T-cell (primary cell): ENCODE data around the gene DNAJB11. TPM values are rescaled to one million over a fixed set of nuclear protein-coding genes. Genes with fewer than 3 reads are reported as not detected.
"Not testable (repeated sequence)": the region's sequence is repeated elsewhere in the genome, so short reads cannot be mapped to it uniquely, and the experiment has no call there.

ENCODE experiments used
- ATAC-seq, 4 experiments: fragments of 200-7000 bp in 3 of 4; fragments of 150-1000 bp in 1 of 4; cut with Tn5 transposase; replicated peaks in 1 of 4; 1 replicate in 3 of 4; 2 replicates in 1 of 4; pipeline ENCODE4 v1.10.0; 2021; ENCODE audit warnings: moderate library complexity in 3 of 4, mild to moderate bottlenecking in 2 of 4, moderate number of reproducible peaks in 1 of 4
- CTCF ChIA-PET, 2 donors: fragments of 300-600 bp; sonication (Branson Sonifier 250); formaldehyde crosslinking; loops; one replicate each; lab custom pipeline; 2022; ENCODE audit warnings: antibody characterized with exemption in 2 of 2; lab: Charles Lee
- POLR2A ChIA-PET, 2 donors: fragments of 300-600 bp; sonication (Branson Sonifier 250); formaldehyde crosslinking; loops; one replicate each; lab custom pipeline; 2022; ENCODE audit warnings: antibody characterized with exemption in 2 of 2; lab: Charles Lee
- DNase-seq, 35 experiments: peaks; one replicate each; pipeline versions ENCODE4 v3.0.0 to v3.0.0-alpha.2; 2013 to 2023
- H3K27ac ChIP-seq: one replicate; pipeline ENCODE4 v1.5.1; 2013; ENCODE audit warnings: low read length
- H3K27me3 ChIP-seq, 2 experiments: replicated peaks in 1 of 2; 1 replicate in 1 of 2; 2 replicates in 1 of 2; pipeline versions ENCODE4 v1.6.1 to v1.7.0; 2013; ENCODE audit warnings: low read length in 1 of 2, mixed read lengths in 1 of 2; ENCODE audit not compliant: control insufficient read depth in 2 of 2, insufficient read depth in 2 of 2; ENCODE audit errors: extremely low read depth in 1 of 2
- H3K36me3 ChIP-seq, 2 donors: 1 replicate in 1 of 2; 2 replicates in 1 of 2; pipeline versions ENCODE4 v1.6.1 to v1.7.0; 2013; ENCODE audit warnings: low read length in 1 of 2; ENCODE audit not compliant: control insufficient read depth in 2 of 2, insufficient read depth in 1 of 2; ENCODE audit errors: extremely low read depth in 1 of 2
- H3K4me1 ChIP-seq, 2 experiments: 1 replicate in 1 of 2; 2 replicates in 1 of 2; pipeline versions ENCODE4 v1.6.1 to v1.7.0; 2013; ENCODE audit warnings: low read length in 2 of 2, mixed read lengths in 1 of 2; ENCODE audit not compliant: insufficient read depth in 2 of 2, control insufficient read depth in 1 of 2; ENCODE audit errors: extremely low read depth in 1 of 2
- H3K4me3 ChIP-seq, 2 donors: 1 replicate in 1 of 2; 2 replicates in 1 of 2; pipeline versions ENCODE4 v1.5.1 to v1.7.0; 2013; ENCODE audit warnings: mild to moderate bottlenecking in 2 of 2, low read length in 1 of 2, moderate library complexity in 1 of 2; ENCODE audit not compliant: control insufficient read depth in 1 of 2; ENCODE audit errors: extremely low read depth in 1 of 2
- H3K9me3 ChIP-seq: 2 replicates; pipeline ENCODE4 v1.7.0; 2013
- H3K27ac Mint-ChIP-seq, 2 donors: one replicate each; pipeline ENCODE4 v1.8.0; 2020 to 2021; ENCODE audit warnings: mild to moderate bottlenecking in 2 of 2, mixed read lengths in 2 of 2
- H3K27me3 Mint-ChIP-seq, 2 donors: one replicate each; pipeline ENCODE4 v1.8.0; 2021 to 2022; ENCODE audit warnings: mixed read lengths in 2 of 2
- H3K36me3 Mint-ChIP-seq: one replicate; pipeline ENCODE4 v1.8.0; 2021; ENCODE audit warnings: mixed read lengths
- H3K4me1 Mint-ChIP-seq, 3 donors: one replicate each; pipeline ENCODE4 v1.8.0; 2020 to 2022; ENCODE audit warnings: mixed read lengths in 3 of 3, mild to moderate bottlenecking in 1 of 3
- H3K4me3 Mint-ChIP-seq, 3 donors: one replicate each; pipeline ENCODE4 v1.8.0; 2020 to 2022; ENCODE audit warnings: mild to moderate bottlenecking in 3 of 3, mixed read lengths in 3 of 3, moderate library complexity in 3 of 3
- H3K9me3 Mint-ChIP-seq, 3 donors: one replicate each; pipeline ENCODE4 v1.8.0; 2020 to 2022; ENCODE audit warnings: mixed read lengths in 3 of 3
- whole genome bisulfite sequencing: methylation state at CpG from one replicate; pipeline ENCODE4 v1.1.5; 2013; ENCODE audit warnings: missing lambda C conversion rate; ENCODE audit not compliant: insufficient coverage; 5-methylcytosine and 5-hydroxymethylcytosine counted together
- total RNA-seq, 35 experiments: library from RNA in 6 of 35; stranded (reverse) in 6 of 35; fragments of 120-200 nt in 1 of 35; gene quantifications; one replicate each; pipeline versions ENCODE4 v1.2.1 to v1.2.4 and lab custom pipeline; 2013 to 2026

Gene DNAJB11
- total RNA-seq, 5 donors from 2014 or later (not counting 1 experiment from before 2014, with no cell fraction given): 28.7 to 65.4 (median 31.7) TPM

- DNase-seq (no peak), ATAC-seq (no peak)
- H3K36me3 ChIP-seq: peaks cover 21 to 70% of the 10 kb centered on the region in 2 donors
- CTCF ChIA-PET: interaction anchor here in 1 of 2 donors (0.6 to 1.0 kb wide), 2 partner anchors 37 to 142 kb away, joined by 5 read pairs; no protein-coding TSS in a partner anchor
- no peaks in the 10 kb centered on the region for H3K27me3 ChIP-seq
- no peak overlapping the region for H3K4me3 Mint-ChIP-seq
- POLR2A ChIA-PET: interaction anchor here (0.6 to 0.7 kb wide), 4 partner anchors 52 to 645 kb away, joined by 3 to 5 read pairs (median 4); no protein-coding TSS in a partner anchor
- peaks cover 73% of the 10 kb centered on the region for H3K36me3 Mint-ChIP-seq
- H3K27ac ChIP-seq: no peak overlapping the region
- H3K4me3 ChIP-seq: no peak overlapping the region
- H3K9me3 ChIP-seq: no peaks in the 10 kb centered on the region
- no CpG with 5 or more reads among the region's 2 CpGs for WGBS
- peaks cover 10 to 24% (median 21%) of the 10 kb centered on the region in 3 donors for H3K4me1 Mint-ChIP-seq
- H3K27ac Mint-ChIP-seq: no peak overlapping the region
- no peaks in the 10 kb centered on the region for H3K27me3 Mint-ChIP-seq
- no peaks in the 10 kb centered on the region for H3K4me1 ChIP-seq
- no peaks in the 10 kb centered on the region for H3K9me3 Mint-ChIP-seq
These were observed 7.0 kb downstream of the DNAJB11 start for GRCh38 chr3:186577521-186577920.

GRCh38 chr3:186580785-186581184, 10.3 kb downstream of the DNAJB11 start:
- peaks cover 13 to 79% of the 10 kb centered on the region in 2 donors for H3K36me3 ChIP-seq
- H3K4me3 ChIP-seq: no peak overlapping the region
- no peak overlapping the region for H3K27ac ChIP-seq
- POLR2A ChIA-PET: interaction anchor here in 1 of 2 donors (0.5 kb wide), 1 partner anchor 64 kb away, joined by 3 read pairs; no protein-coding TSS in a partner anchor
- Mint-ChIP-seq H3K27ac (no peak overlapping the region), H3K27me3 (no peaks in the 10 kb centered on the region), H3K4me3 (no peak overlapping the region), H3K36me3 (peaks cover 77% of the 10 kb centered on the region), H3K9me3 (no peaks in the 10 kb centered on the region), H3K4me1 (peaks cover 0 to 8% (median 3%) of the 10 kb centered on the region in 3 donors)
- H3K27me3 ChIP-seq: no peaks in the 10 kb centered on the region
- CTCF ChIA-PET: interaction anchor here in 1 of 2 donors (0.5 kb wide), 1 partner anchor 997 kb away, joined by 3 read pairs; no protein-coding TSS in a partner anchor
- DNase-seq (no peak), ATAC-seq (no peak)
- H3K9me3 ChIP-seq: no peaks in the 10 kb centered on the region
- H3K4me1 ChIP-seq: no peaks in the 10 kb centered on the region
- no CpG with 5 or more reads among the region's 3 CpGs for WGBS

DNA sequence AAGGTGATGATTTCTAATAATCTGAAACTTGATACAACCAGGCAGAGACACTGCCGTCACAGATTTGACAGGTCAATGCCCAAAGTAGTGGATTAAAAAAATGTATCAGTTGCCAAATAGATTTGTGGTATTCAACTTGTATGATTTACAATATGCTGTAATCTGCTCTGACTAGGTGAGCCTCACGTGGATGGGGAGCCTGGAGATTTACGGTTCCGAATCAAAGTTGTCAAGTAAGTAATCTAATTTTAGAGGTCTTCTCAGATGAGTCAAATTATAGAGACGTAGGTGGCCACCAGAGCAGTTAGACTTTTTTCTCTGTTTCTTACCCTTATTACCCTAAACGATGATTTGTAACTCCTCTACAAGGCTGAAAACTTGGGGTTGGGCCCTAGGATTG, 12.0 kb downstream of the DNAJB11 start:
- WGBS: 100% methylated on average over 1 of the region's 6 CpGs
- no peak overlapping the region for H3K27ac Mint-ChIP-seq
- no peaks in the 10 kb centered on the region for H3K27me3 Mint-ChIP-seq

DNA sequence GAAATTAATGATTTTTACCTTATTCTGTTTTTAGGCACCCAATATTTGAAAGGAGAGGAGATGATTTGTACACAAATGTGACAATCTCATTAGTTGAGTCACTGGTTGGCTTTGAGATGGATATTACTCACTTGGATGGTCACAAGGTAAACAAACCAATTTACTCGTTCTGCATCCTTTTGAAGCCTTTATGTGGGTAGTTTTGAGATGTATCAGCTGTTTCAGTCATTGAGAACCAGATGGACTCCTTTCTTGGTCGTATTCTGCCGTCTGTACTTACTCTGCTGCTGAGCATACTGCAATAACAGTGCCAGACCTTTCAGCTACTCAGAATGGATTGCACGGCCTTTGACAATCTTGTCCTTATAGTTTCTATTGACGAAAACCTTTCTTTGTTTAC, 13.3 kb downstream of the DNAJB11 start:
- WGBS: 54% methylated on average over 2 of the region's 5 CpGs
- no peaks in the 10 kb centered on the region for H3K27me3 Mint-ChIP-seq
- POLR2A ChIA-PET: interaction anchor here (0.6 to 1.0 kb wide), 3 partner anchors 14 to 29 kb away, joined by 3 read pairs; no protein-coding TSS in a partner anchor
- no peak overlapping the region for H3K4me3 Mint-ChIP-seq
- ATAC-seq (no peak), DNase-seq (no peak)
- H3K36me3 Mint-ChIP-seq: peaks cover 58% of the 10 kb centered on the region
- H3K36me3 ChIP-seq: peaks cover 13 to 69% of the 10 kb centered on the region in 2 donors
- CTCF ChIA-PET: interaction anchor here in 1 of 2 donors (0.7 to 0.9 kb wide), 2 partner anchors 30 to 641 kb away, joined by 3 to 4 read pairs; no protein-coding TSS in a partner anchor
- H3K9me3 ChIP-seq: no peaks in the 10 kb centered on the region
- H3K9me3 Mint-ChIP-seq: no peaks in the 10 kb centered on the region
- no peak overlapping the region for H3K27ac ChIP-seq
- H3K4me1 Mint-ChIP-seq: peaks cover 0 to 6% (median 5%) of the 10 kb centered on the region in 3 donors
- no peak overlapping the region for H3K27ac Mint-ChIP-seq
- H3K4me1 ChIP-seq: no peaks in the 10 kb centered on the region
- H3K27me3 ChIP-seq: no peaks in the 10 kb centered on the region
- no peak overlapping the region for H3K4me3 ChIP-seq

More for the DNA sequence above, 12.0 kb downstream of the DNAJB11 start:
- Histone ChIP-seq H3K4me1 (no peaks in the 10 kb centered on the region), H3K9me3 (no peaks in the 10 kb centered on the region), H3K4me3 (no peak overlapping the region), H3K27ac (no peak overlapping the region), H3K36me3 (peaks cover 13 to 71% of the 10 kb centered on the region in 2 donors), H3K27me3 (no peaks in the 10 kb centered on the region)
- Mint-ChIP-seq H3K4me1 (no peaks in the 10 kb centered on the region), H3K9me3 (no peaks in the 10 kb centered on the region), H3K36me3 (peaks cover 69% of the 10 kb centered on the region), H3K4me3 (no peak overlapping the region)
- ATAC-seq: no peak
- POLR2A ChIA-PET: interaction anchor here in 1 of 2 donors (1.1 kb wide), 1 partner anchor 12 kb away, joined by 4 read pairs; the partner anchor contains the start of gene DNAJB11
- CTCF ChIA-PET: interaction anchor here (0.6 to 1.2 kb wide), 2 partner anchors 13 to 15 kb away, joined by 5 read pairs; no protein-coding TSS in a partner anchor
- DNase-seq: no peak

DNA sequence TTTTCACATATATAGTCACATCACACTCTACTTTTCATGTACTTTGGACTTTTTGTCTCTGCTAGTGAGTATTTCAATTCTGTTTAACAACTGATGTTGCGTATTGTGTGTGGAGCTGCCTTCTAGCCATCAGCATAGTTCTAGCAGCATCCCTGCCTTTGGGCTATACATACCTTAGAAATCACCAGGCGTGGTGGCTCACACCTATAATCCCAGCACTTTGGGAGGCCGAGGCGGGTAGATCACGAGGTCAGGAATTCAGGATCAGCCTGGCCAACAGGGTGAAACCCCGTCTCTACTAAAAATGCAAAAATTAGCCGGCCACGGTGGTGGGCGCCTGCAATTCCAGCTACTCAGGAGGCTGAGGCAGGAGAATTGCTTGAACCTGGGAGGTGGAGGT, 15.7 kb downstream of the DNAJB11 start:
- H3K27ac Mint-ChIP-seq, H3K4me3 Mint-ChIP-seq, H3K9me3 Mint-ChIP-seq, H3K4me1 ChIP-seq, H3K27ac ChIP-seq, H3K4me3 ChIP-seq, H3K9me3 ChIP-seq, H3K27me3 Mint-ChIP-seq, DNase-seq, CTCF ChIA-PET, H3K27me3 ChIP-seq, ATAC-seq: not testable (repeated sequence)
- WGBS: 83% methylated on average over 6 of the region's 9 CpGs
- Mint-ChIP-seq H3K4me1 (peaks cover 8 to 25% (median 23%) of the 10 kb centered on the region in 3 donors), H3K36me3 (peaks cover 41% of the 10 kb centered on the region)
- peaks cover 10 to 46% of the 10 kb centered on the region in 2 donors for H3K36me3 ChIP-seq
- POLR2A ChIA-PET: interaction anchor here in 1 of 2 donors (0.5 kb wide), 1 partner anchor 10 kb away, joined by 5 read pairs; no protein-coding TSS in a partner anchor

GRCh38 chr3:186587183-186587582, 16.7 kb downstream of the DNAJB11 start:
- Mint-ChIP-seq H3K4me1 (peaks cover 8 to 25% (median 23%) of the 10 kb centered on the region in 3 donors), H3K9me3 (no peaks in the 10 kb centered on the region), H3K27me3 (no peaks in the 10 kb centered on the region), H3K27ac (no peak overlapping the region), H3K36me3 (peaks cover 31% of the 10 kb centered on the region), H3K4me3 (no peak overlapping the region)
- ChIA-PET CTCF (interaction anchor here (0.6 to 1.3 kb wide), 2 partner anchors 30 to 604 kb away, joined by 3 read pairs; no protein-coding TSS in a partner anchor), POLR2A (no interaction called here)
- no peak overlapping the region for H3K4me3 ChIP-seq
- DNase-seq (no peak), ATAC-seq (no peak)
- H3K9me3 ChIP-seq: no peaks in the 10 kb centered on the region
- H3K27me3 ChIP-seq: no peaks in the 10 kb centered on the region
- peaks cover 6 to 38% of the 10 kb centered on the region in 2 donors for H3K36me3 ChIP-seq
- no peaks in the 10 kb centered on the region for H3K4me1 ChIP-seq
- H3K27ac ChIP-seq: no peak overlapping the region
